Measurements from ENCODE around the gene C22orf39.

- TF ChIP-seq ZNF274 (IDR thresholded peaks at IDR 0.05; ENCODE audit: low read depth, low read length) (no peak), YY1 (IDR thresholded peaks at IDR 0.05; ENCODE audit: insufficient read depth, insufficient read length) (no peak)
These were observed 41.2 kb downstream of the C22orf39 start for GRCh38 chr22:19406281-19406811.

Measured in NT2/D1 (cell line).